Keratinocyte (primary cell): Measurements from ENCODE around the gene TCP11L1. TPM values are rescaled to one million over a fixed set of nuclear protein-coding genes. Genes with fewer than 3 reads are reported as not detected.
"Not testable (repeated sequence)": the region's sequence is repeated elsewhere in the genome, so short reads cannot be mapped to it uniquely, and the experiment has no call there.

ENCODE experiments used
- DNase-seq: peaks from one replicate; pipeline ENCODE4 v3.0.0-alpha.2; 2011; ENCODE audit warnings: low read depth, missing footprints, low spot score
- FAIRE-seq: peaks from 2 replicates; lab custom pipeline; 2011; peaks lifted over from hg19 to GRCh38; lab: Jason Lieb, UNC
- H2AFZ ChIP-seq: 2 replicates; pipeline ENCODE4 v1.6.0; 2012; ENCODE audit warnings: low read length, control low read depth, inconsistent platforms; ENCODE audit not compliant: control insufficient read depth
- H3K27ac ChIP-seq: 2 replicates; pipeline ENCODE4 v1.5.1; 2011; ENCODE audit warnings: low read length; ENCODE audit not compliant: control insufficient read depth, insufficient read depth
- H3K27me3 ChIP-seq: 3 replicates; pipeline ENCODE4 v1.6.0; 2011; ENCODE audit warnings: low read length; ENCODE audit not compliant: control insufficient read depth, insufficient read depth; ENCODE audit errors: extremely low read depth
- H3K36me3 ChIP-seq, 2 experiments: 2 replicates in 1 of 2; 3 replicates in 1 of 2; pipeline ENCODE4 v1.5.1; 2011; ENCODE audit warnings: low read length in 2 of 2, mild to moderate bottlenecking in 1 of 2; ENCODE audit not compliant: control insufficient read depth in 2 of 2, insufficient read depth in 2 of 2; ENCODE audit errors: extremely low read depth in 1 of 2
- H3K4me1 ChIP-seq: 3 replicates; pipeline ENCODE4 v1.5.1; 2011; ENCODE audit warnings: low read length; ENCODE audit not compliant: control insufficient read depth, insufficient read depth; ENCODE audit errors: extremely low read depth
- H3K4me2 ChIP-seq: 3 replicates; pipeline ENCODE4 v1.6.0; 2011; ENCODE audit warnings: low read depth, low read length; ENCODE audit not compliant: control insufficient read depth, insufficient read depth; ENCODE audit errors: extremely low read depth
- H3K4me3 ChIP-seq, 3 experiments: fragments of 200-600 bp in 1 of 3; sonication (generic) in 1 of 3; 2 replicates in 2 of 3; 3 replicates in 1 of 3; pipeline ENCODE4 v1.5.1; 2011 to 2016; ENCODE audit warnings: low read length in 3 of 3, mild to moderate bottlenecking in 3 of 3, control low read depth in 2 of 3, inconsistent platforms in 1 of 3, low read depth in 1 of 3, mixed read lengths in 1 of 3, mixed run types in 1 of 3, moderate library complexity in 1 of 3; ENCODE audit not compliant: control insufficient read depth in 2 of 3, insufficient read depth in 2 of 3; ENCODE audit errors: extremely low read depth in 1 of 3
- H3K79me2 ChIP-seq: 2 replicates; pipeline ENCODE4 v1.6.0; 2012; ENCODE audit warnings: low read length; ENCODE audit not compliant: control insufficient read depth, insufficient read depth
- H3K9ac ChIP-seq: 3 replicates; pipeline ENCODE4 v1.6.0; 2011; ENCODE audit warnings: low read length; ENCODE audit not compliant: control insufficient read depth, insufficient read depth; ENCODE audit errors: extremely low read depth
- H3K9me1 ChIP-seq: 3 replicates; pipeline ENCODE4 v1.6.0; 2011; ENCODE audit warnings: low read length; ENCODE audit not compliant: control insufficient read depth, insufficient read depth; ENCODE audit errors: extremely low read depth
- H3K9me3 ChIP-seq: 2 replicates; pipeline ENCODE4 v1.5.1; 2012; ENCODE audit warnings: low read depth, low read length; ENCODE audit not compliant: control insufficient read depth
- H4K20me1 ChIP-seq: 3 replicates; pipeline ENCODE4 v1.6.0; 2011; ENCODE audit warnings: low read length; ENCODE audit not compliant: control insufficient read depth, insufficient read depth; ENCODE audit errors: extremely low read depth
- EZH2 ChIP-seq: IDR thresholded peaks from one replicate; pipeline ENCODE4 v1.6.1; 2012; ENCODE audit warnings: inconsistent platforms, mild to moderate bottlenecking, low read length, moderate library complexity
- dilution Hi-C: fragments of 300-500 bp; cut with MboI; formaldehyde crosslinking; loops from one replicate; pipeline ENCODE4 v1.7.0; 2020; ENCODE audit warnings: low sequenced_read_pairs; ENCODE audit not compliant: extremely low pct_ligation_motif_present
- polyA plus RNA-seq, 5 experiments: library from polyadenylated mRNA; depleted of rRNA in 3 of 5; stranded (reverse) in 3 of 5; stranded (forward) in 1 of 5; unstranded in 1 of 5; fragments of >200 nt; gene quantifications; 1 replicate in 1 of 5; 2 replicates in 3 of 5; 3 replicates in 1 of 5; pipeline versions ENCODE4 v1.2.1 to v1.2.3, GENCODE V29; 2011 to 2012; ENCODE audit warnings: missing spikeins in 2 of 5, low read depth in 1 of 5, low replicate concordance in 1 of 5
- TF ChIP-seq, protein P1 (sequence below), 3 experiments: IDR thresholded peaks in 1 of 3; conservative IDR thresholded peaks in 1 of 3; optimal IDR thresholded peaks in 1 of 3; 2 replicates in 2 of 3; 3 replicates in 1 of 3; pipeline versions ENCODE3 to v1.5.1; 2011; ENCODE audit warnings: low read length in 3 of 3, mild to moderate bottlenecking in 3 of 3, moderate library complexity in 2 of 3, control low read depth in 1 of 3, inconsistent platforms in 1 of 3; ENCODE audit not compliant: insufficient read depth in 2 of 3; ENCODE audit errors: extremely low read depth in 1 of 3

The TCP11L1 gene
- polyA plus RNA-seq, 1 donor (not counting 4 experiments of a cell fraction or from before 2014, with no cell fraction given): 22.8 TPM

DNA sequence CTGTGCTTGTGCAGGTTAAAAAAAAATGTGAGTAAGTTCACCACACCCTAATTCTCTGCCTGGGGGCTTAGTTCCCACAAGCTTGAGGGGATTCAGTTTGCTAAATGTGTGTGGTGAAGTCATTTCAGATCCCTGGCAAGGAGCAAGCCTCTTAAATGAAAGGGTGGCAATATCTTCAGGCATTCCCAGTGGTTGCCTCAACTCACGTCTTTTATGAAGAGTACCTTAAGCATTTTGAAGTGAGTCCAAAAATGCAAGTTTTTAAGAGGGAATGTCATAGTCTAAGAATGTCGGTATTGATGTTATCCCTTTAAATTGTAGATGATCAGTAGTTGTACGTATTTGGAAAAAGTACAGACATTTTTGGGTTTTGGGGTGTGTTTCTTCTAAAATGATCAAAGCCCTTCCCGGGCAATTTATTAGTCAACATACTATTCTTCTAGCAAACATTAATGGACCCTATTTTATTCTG is 4.9 kb downstream of the TCP11L1 start:
- peak; percentile 89 for FAIRE-seq
- TF ChIP-seq, protein P1, sequence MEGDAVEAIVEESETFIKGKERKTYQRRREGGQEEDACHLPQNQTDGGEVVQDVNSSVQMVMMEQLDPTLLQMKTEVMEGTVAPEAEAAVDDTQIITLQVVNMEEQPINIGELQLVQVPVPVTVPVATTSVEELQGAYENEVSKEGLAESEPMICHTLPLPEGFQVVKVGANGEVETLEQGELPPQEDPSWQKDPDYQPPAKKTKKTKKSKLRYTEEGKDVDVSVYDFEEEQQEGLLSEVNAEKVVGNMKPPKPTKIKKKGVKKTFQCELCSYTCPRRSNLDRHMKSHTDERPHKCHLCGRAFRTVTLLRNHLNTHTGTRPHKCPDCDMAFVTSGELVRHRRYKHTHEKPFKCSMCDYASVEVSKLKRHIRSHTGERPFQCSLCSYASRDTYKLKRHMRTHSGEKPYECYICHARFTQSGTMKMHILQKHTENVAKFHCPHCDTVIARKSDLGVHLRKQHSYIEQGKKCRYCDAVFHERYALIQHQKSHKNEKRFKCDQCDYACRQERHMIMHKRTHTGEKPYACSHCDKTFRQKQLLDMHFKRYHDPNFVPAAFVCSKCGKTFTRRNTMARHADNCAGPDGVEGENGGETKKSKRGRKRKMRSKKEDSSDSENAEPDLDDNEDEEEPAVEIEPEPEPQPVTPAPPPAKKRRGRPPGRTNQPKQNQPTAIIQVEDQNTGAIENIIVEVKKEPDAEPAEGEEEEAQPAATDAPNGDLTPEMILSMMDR (optimal IDR thresholded peaks at IDR 0.05 in 1 of 3, IDR thresholded peaks at IDR 0.05 in 1 of 3, conservative IDR thresholded peaks at IDR 0.05 in 1 of 3; ENCODE audit: extremely low read depth in 1 of 3, insufficient read depth in 2 of 3, low read length in 3 of 3): no peak
- no peak for TF ChIP-seq EZH2
- no peak overlapping the region for H2AFZ ChIP-seq
- peak overlapping the region; percentile 62 for H3K9ac ChIP-seq
- peaks cover 2 to 10% of the 10 kb centered on the region in 2 experiments for H3K36me3 ChIP-seq
- no peaks in the 10 kb centered on the region for H3K27me3 ChIP-seq
- peaks cover 25% of the 10 kb centered on the region for H3K79me2 ChIP-seq
- H3K4me2 ChIP-seq: peak overlapping the region; percentile 75
- H3K27ac ChIP-seq: peak overlapping the region; percentile 85
- peak; percentile 97 for DNase-seq
- H3K9me3 ChIP-seq: peaks cover 4% of the 10 kb centered on the region
- no peaks in the 10 kb centered on the region for H4K20me1 ChIP-seq
- dilution Hi-C loops: no loop called here
- peaks cover 52% of the 10 kb centered on the region for H3K4me1 ChIP-seq
- no peaks in the 10 kb centered on the region for H3K9me1 ChIP-seq
- H3K4me3 ChIP-seq: no peak overlapping the region

DNA sequence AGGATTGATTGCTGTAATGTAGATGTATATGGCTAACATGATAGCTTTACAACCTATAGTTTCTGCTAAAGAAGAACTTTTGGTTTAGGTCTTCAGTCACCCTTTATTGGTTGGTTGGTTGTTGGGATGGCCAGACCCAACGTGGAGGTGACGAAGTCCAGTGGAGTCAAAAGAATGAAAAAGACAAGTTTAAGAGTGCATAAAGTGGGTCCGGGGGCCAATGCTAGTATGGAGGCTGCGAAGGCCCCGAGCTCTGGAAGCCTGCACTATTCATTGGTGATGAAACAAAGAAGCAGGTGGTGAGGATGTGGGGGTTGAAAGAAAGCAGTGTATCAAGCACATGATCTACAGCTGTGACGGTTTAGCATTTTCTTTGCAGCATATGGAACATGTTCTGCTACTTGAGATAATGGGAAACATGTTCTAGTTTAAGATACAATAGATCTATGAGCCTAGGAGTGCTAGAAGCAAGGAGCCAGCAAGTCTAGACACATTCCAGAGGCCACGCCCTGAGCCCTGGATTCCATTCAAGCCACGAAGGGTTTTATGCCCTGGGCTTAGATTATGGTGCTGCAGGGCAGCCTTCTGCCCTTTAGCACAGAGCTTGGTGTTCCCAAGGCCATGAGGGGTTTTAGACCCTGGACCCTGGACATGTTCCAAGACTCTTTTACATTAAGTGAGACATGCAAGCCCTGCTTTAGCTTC is 6.3 kb downstream of the TCP11L1 start:
- peaks cover 2 to 12% of the 10 kb centered on the region in 2 experiments for H3K36me3 ChIP-seq
- H3K79me2 ChIP-seq: peaks cover 18% of the 10 kb centered on the region
- peaks cover 4% of the 10 kb centered on the region for H3K9me3 ChIP-seq
- H3K9ac ChIP-seq: peak overlapping the region; percentile 49
- FAIRE-seq (peak; percentile 82), DNase-seq (peak; percentile 78)
- dilution Hi-C loops: no loop called here
- peak overlapping the region; percentile 3 for H3K4me2 ChIP-seq
- peak overlapping the region; percentile 85 for H3K27ac ChIP-seq
- H3K4me1 ChIP-seq: peaks cover 48% of the 10 kb centered on the region
- no peak overlapping the region for H2AFZ ChIP-seq
- H3K27me3 ChIP-seq: no peaks in the 10 kb centered on the region
- H4K20me1 ChIP-seq: no peaks in the 10 kb centered on the region
- TF ChIP-seq, protein P1 (optimal IDR thresholded peaks at IDR 0.05 in 1 of 3, IDR thresholded peaks at IDR 0.05 in 1 of 3, conservative IDR thresholded peaks at IDR 0.05 in 1 of 3; ENCODE audit: extremely low read depth in 1 of 3, insufficient read depth in 2 of 3, low read length in 3 of 3): no peak
- no peak for TF ChIP-seq EZH2
- H3K9me1 ChIP-seq: no peaks in the 10 kb centered on the region
- H3K4me3 ChIP-seq: no peak overlapping the region

DNA sequence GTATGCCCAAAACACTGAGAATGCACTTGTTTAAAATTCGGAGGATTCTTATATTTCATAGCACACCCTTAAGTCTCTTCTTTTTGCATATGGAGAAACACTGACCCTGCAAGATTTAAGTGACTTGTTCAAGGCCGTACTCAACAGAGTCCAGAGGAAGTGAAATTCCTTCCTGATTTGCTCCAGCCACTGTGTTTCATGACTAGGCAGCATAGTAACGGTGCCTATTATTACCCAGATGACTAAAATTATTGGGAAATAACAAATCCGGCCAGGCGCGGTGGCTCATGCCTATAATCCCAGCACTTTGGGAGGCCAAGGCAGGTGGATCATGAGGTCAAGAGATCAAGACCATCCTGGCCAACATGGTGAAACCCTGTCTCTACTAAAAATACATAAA is 9.3 kb downstream of the TCP11L1 start:
- Histone ChIP-seq H3K4me1 (peaks cover 30% of the 10 kb centered on the region), H3K36me3 (peaks cover 2 to 15% of the 10 kb centered on the region in 2 experiments)
- H3K9me3 ChIP-seq, H3K9me1 ChIP-seq, H3K79me2 ChIP-seq, FAIRE-seq, H3K27me3 ChIP-seq, dilution Hi-C loops, H3K9ac ChIP-seq, H4K20me1 ChIP-seq, DNase-seq, H3K4me2 ChIP-seq, H2AFZ ChIP-seq, H3K4me3 ChIP-seq, H3K27ac ChIP-seq: not testable (repeated sequence)
